Globus pallidus (tissue), 1 donor: ENCODE measurements around the gene RBM38.
A peak's percentile ranks its signal among the peaks of the same experiment; 100 is the strongest.

Experiments
- DNase-seq: peaks from one replicate; pipeline ENCODE4 v3.0.0-alpha.2; 2015; ENCODE audit warnings: low spot score

RBM38 gene

GRCh38 chr20:57437672-57438330 lies 46.6 kb downstream of the RBM38 start:
- DNase-seq: no peak

DNA sequence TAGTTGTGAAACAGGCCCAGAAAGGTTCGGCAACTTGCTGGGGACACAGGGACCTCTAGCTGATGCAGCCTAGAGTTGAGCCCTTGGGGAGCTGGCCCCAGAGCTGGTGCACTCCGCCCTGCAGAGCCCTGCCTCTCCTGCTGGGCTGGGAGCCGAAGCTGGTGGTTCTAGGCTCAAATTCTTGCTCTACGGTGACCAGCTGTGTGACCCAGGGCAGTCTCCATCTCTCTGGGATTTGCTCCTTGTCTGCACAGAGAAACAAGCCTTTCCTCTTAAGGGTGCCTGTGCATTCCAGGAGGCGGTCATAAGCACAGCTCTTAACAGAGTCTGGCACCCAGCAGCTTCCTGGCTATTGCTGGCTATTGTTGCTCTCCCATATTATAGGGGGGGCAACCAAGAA lies 47.4 kb downstream of the RBM38 start:
- no peak for DNase-seq

- DNase-seq: peak; percentile 62
Observed at GRCh38 chr20:57439432-57439831, 48.2 kb downstream of the RBM38 start.

GRCh38 chr20:57439993-57440392 lies 48.8 kb downstream of the RBM38 start:
- no peak for DNase-seq

GRCh38 chr20:57440678-57441509 lies 49.7 kb downstream of the RBM38 start:
- peak; percentile 97 for DNase-seq

GRCh38 chr20:57441510-57442154 lies 50.4 kb downstream of the RBM38 start:
- no peak for DNase-seq

GRCh38 chr20:57442158-57442887 lies 51.1 kb downstream of the RBM38 start:
- DNase-seq: no peak

GRCh38 chr20:57442888-57443239 lies 51.7 kb downstream of the RBM38 start:
- no peak for DNase-seq

- DNase-seq: no peak
Observed at GRCh38 chr20:57443349-57444265, 52.4 kb downstream of the RBM38 start.

DNA sequence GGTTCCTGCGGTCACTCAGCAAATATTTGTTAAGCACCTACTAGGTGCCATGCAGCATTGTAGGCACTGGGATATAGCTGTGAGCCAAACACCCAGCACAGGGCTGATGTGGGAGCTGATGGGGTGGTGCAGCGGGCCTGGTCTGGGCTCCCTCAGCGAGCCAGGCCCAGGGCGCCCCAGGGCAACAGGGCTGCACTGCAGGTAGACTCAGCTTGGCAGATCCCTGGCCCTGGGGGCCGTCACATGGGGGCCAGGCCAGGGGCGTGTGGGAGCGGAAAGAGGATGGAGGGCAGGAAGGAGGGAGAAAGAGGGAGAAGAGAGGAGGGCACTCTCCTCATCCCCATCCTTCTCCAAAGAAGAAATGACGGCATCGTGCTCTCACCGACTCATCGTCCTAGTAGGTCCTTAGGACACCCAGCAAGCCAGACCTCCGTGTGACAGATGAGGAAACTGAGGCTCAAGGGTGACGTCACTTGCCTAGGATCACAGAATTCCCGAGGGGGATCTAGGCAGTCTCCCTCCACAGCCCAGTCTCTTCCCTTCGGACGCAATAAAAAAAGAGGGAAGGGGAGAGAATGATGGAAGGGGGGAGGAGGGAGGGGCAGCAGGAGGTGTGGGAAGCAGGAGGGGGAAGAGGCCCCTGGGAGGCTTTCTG lies 53.3 kb downstream of the RBM38 start:
- DNase-seq: no peak

DNA sequence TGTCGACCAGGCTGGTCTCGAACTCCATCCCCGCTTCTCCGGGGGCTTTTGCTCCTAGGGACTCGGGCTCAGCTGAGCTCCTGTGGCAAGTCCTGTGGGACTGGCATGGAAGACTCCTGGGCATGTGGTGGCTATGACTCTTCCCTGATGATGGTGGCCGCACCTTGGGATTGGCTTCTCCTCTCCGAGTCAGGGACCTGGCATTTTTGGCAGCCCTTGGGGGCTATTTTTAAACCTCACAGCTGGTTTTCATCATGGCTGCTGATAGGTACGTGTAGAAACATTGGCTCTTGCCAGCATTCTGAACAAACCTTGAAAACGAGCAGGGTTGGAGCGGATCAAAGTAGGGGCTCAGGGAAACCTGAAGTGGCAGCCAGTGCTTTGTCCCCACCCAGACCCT lies 54.1 kb downstream of the RBM38 start:
- DNase-seq: no peak

DNA sequence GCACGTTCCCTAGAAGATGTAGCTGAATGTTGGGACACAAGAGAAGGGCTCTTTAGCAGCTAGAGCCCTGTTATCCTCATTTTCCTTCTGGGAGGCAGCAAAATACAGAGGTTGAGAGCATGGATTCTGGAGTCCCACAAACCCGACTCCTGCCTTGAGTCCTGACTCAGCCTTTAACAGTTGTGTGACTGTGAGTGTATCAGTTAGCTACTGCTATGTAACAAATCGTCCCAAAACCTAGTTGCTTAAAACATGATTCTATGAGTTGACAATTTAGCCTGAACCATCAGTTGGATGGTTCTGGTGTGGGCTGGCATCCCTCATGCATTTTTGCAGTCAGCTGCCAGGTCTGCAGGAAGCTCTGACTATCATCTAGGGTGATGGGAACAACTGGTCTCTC lies 54.6 kb downstream of the RBM38 start:
- no peak for DNase-seq

DNA sequence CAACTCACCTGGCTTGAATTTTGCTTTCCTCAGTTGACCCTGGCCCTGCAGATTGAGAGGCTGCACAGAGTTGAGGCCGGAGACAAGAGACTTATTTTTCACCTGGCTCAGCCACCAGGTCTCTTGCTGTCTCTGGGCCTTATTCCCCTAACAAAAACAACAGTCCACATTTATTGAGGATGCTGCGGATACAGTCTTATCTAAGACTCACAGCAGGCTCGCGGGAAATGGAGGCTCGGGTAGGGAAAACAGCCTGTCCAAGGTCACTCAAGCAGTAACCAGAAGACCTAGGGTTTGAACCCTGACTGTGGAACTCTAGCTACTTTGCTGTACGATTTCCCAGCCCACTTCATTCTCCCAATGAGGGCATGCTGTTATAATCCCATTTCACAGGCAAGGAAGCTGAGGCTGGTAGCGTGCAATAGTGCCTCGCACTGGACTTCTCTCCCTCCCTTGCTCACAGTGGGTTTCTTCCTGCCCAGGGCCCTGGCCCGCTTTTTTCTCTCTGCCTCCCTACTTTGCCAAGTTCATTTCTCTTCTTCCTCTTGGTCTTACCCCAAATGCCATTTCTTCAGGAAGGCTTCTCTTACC lies 57.7 kb downstream of the RBM38 start:
- no peak for DNase-seq

- DNase-seq: no peak
Observed at GRCh38 chr20:57449398-57450354, 58.5 kb downstream of the RBM38 start.

- no peak for DNase-seq
Observed at GRCh38 chr20:57450419-57450818, 59.2 kb downstream of the RBM38 start.

DNA sequence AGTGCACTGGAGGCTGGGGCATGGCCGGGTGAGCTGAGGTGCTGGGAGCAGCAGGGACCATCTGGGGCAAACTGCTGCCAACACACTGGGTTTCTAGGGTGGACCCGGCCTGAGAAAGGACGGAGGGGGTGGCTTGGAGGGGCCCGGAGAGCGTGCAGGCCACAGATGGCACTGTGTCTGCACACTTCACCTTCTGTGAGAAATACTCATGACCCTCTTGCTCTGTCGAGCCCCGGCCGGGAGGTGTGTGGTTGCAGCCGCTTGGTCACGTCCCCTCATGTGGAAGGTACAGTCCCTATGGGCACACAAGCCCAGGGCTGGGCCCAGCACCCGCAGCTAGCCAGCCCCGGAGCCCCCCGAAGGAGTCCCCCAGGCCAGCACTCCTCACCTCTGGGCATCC lies 59.7 kb downstream of the RBM38 start:
- DNase-seq: no peak

DNA sequence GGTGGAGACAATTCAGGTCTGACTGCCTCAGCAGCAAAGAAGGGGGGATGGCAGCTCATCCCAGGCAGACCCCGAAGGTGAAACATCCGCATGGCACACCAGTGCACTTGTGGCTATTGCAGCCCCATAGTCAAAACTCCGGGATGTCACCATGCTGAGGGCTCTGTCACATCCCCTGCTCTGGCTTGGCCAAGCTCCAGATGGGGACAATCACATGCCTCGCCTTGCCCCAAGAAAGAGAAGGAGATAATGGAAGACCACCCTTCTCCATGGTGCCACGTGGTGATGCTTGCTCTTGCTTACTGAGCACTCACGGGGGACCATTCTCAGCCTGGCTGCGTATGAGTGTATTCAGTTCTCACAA lies 60.2 kb downstream of the RBM38 start:
- no peak for DNase-seq

GRCh38 chr20:57451795-57452661 lies 60.8 kb downstream of the RBM38 start:
- no peak for DNase-seq
